HepG2 (cell line): ENCODE data around the gene FMNL2. TPM values are rescaled to one million over a fixed set of nuclear protein-coding genes. Genes with fewer than 3 reads are reported as not detected.

Experiments used
- CREB1 ChIP-seq, 2 experiments: fragments of 450-650 bp in 1 of 2; IDR thresholded peaks; 2 replicates each; pipeline ENCODE4 v1.6.1; 2016 to 2017; ENCODE audit warnings: control low read depth in 1 of 2, mild to moderate bottlenecking in 1 of 2, missing compliant biosample characterization in 1 of 2, missing genetic modification characterization in 1 of 2
- CREBL2 ChIP-seq: sonication (generic); formaldehyde crosslinking; IDR thresholded peaks from 2 replicates; pipeline ENCODE4 v1.8.1; 2023; ENCODE audit warnings: missing genetic modification reagents, mild to moderate bottlenecking, borderline replicate concordance
- CSRNP1 ChIP-seq: sonication (generic); formaldehyde crosslinking; IDR thresholded peaks from 2 replicates; pipeline ENCODE4 v1.8.1; 2023; ENCODE audit warnings: mild to moderate bottlenecking, missing genetic modification reagents
- EP300 ChIP-seq, 3 experiments: sonication (generic) in 1 of 3; formaldehyde crosslinking in 1 of 3; IDR thresholded peaks; 2 replicates each; pipeline versions ENCODE4 v1.5.1 to v1.6.1; 2011 to 2020; ENCODE audit warnings: low read depth in 2 of 3, low read length in 2 of 3, borderline replicate concordance in 1 of 3, improper control_type of control experiment in 1 of 3, mild to moderate bottlenecking in 1 of 3, missing genetic modification reagents in 1 of 3, moderate library complexity in 1 of 3
- ETV5 ChIP-seq: IDR thresholded peaks from 2 replicates; pipeline ENCODE4 v1.6.1; 2018; ENCODE audit warnings: missing biosample characterization, missing genetic modification reagents, inconsistent platforms, borderline replicate concordance
- FOXP4 ChIP-seq: sonication (generic); formaldehyde crosslinking; IDR thresholded peaks from 2 replicates; pipeline ENCODE4 v1.4.0; 2020; ENCODE audit warnings: missing genetic modification reagents
- GATA4 ChIP-seq: sonication (generic); IDR thresholded peaks from 2 replicates; pipeline ENCODE4 v1.6.1; 2016; ENCODE audit warnings: antibody characterized with exemption, low read depth, borderline replicate concordance
- GATAD2A ChIP-seq: IDR thresholded peaks from 2 replicates; pipeline ENCODE4 v1.6.1; 2016
- JUN ChIP-seq: sonication (generic); formaldehyde crosslinking; IDR thresholded peaks from 2 replicates; pipeline ENCODE4 v1.4.0; 2020; ENCODE audit warnings: mild to moderate bottlenecking, missing genetic modification reagents
- RXRB ChIP-seq: IDR thresholded peaks from 2 replicates; pipeline ENCODE4 v1.6.1; 2016; ENCODE audit warnings: borderline replicate concordance, missing genetic modification reagents, missing compliant biosample characterization
- SALL1 ChIP-seq: sonication (generic); formaldehyde crosslinking; IDR thresholded peaks from 2 replicates; pipeline ENCODE4 v1.8.0; 2022; ENCODE audit warnings: mild to moderate bottlenecking, missing genetic modification reagents
- SAP130 ChIP-seq: IDR thresholded peaks from 2 replicates; pipeline ENCODE4 v1.6.1; 2016; ENCODE audit warnings: low read depth
- SOX13 ChIP-seq, 3 experiments: fragments of 450-650 bp in 1 of 3; sonication (generic) in 1 of 3; formaldehyde crosslinking in 1 of 3; IDR thresholded peaks in 2 of 3; conservative IDR thresholded peaks in 1 of 3; 2 replicates each; pipeline versions ENCODE4 v1.5.0 to v1.6.1; 2016 to 2020; ENCODE audit warnings: antibody characterized with exemption in 1 of 3, mild to moderate bottlenecking in 1 of 3, missing compliant biosample characterization in 1 of 3, missing genetic modification reagents in 1 of 3, moderate library complexity in 1 of 3
- SOX5 ChIP-seq: IDR thresholded peaks from 2 replicates; pipeline ENCODE4 v1.6.1; 2016; ENCODE audit warnings: borderline replicate concordance
- SUZ12 ChIP-seq: fragments of 150-350 bp; IDR thresholded peaks from 2 replicates; pipeline ENCODE4 v1.6.1; 2014; ENCODE audit warnings: low read depth, low read length
- TCF7 ChIP-seq: sonication (generic); IDR thresholded peaks from 2 replicates; pipeline ENCODE4 v1.6.1; 2016; ENCODE audit warnings: antibody characterized with exemption, low read depth
- ZBTB21 ChIP-seq: sonication (generic); formaldehyde crosslinking; IDR thresholded peaks from 2 replicates; pipeline ENCODE4 v1.4.0; 2020; ENCODE audit warnings: missing genetic modification reagents
- ZNF34 ChIP-seq: sonication (generic); formaldehyde crosslinking; IDR thresholded peaks from 2 replicates; pipeline ENCODE4 v1.4.0; 2020; ENCODE audit warnings: mild to moderate bottlenecking, missing genetic modification reagents, borderline replicate concordance
- ZNF549 ChIP-seq: sonication (generic); formaldehyde crosslinking; IDR thresholded peaks from 2 replicates; pipeline ENCODE4 v1.5.0; 2020; ENCODE audit warnings: missing genetic modification reagents
- ZNF687 ChIP-seq: sonication (generic); formaldehyde crosslinking; IDR thresholded peaks from 2 replicates; pipeline ENCODE4 v1.5.1; 2020; ENCODE audit warnings: mild to moderate bottlenecking, missing genetic modification reagents, moderate library complexity
- ZNF749 ChIP-seq: sonication (generic); formaldehyde crosslinking; IDR thresholded peaks from 2 replicates; pipeline ENCODE4 v1.8.0; 2022; ENCODE audit warnings: mild to moderate bottlenecking, missing genetic modification reagents, moderate library complexity, borderline replicate concordance
- polyA plus RNA-seq, 8 experiments: library from polyadenylated mRNA; depleted of rRNA in 3 of 8; stranded (reverse) in 7 of 8; unstranded in 1 of 8; fragments of >200 nt; fragmentation: Illumina TruSeq in 4 of 8; extraction: Trizol in 4 of 8; gene quantifications; 2 replicates each; pipeline versions ENCODE4 v1.2.1 to v1.2.3, GENCODE V29; 2011 to 2016; ENCODE audit warnings: low read depth in 4 of 8, missing spikeins in 1 of 8, mixed read lengths in 1 of 8; ENCODE audit not compliant: insufficient read depth in 1 of 8
- total RNA-seq, 5 experiments: library from RNA; depleted of rRNA; stranded (reverse); fragments of >200 nt; fragmentation: Illumina TruSeq; extraction: Trizol; gene quantifications; 2 replicates each; pipeline ENCODE4 v1.2.3, GENCODE V29; 2016; ENCODE audit warnings: low read depth in 1 of 5

FMNL2 gene
- total and polyA plus RNA-seq, 2 of the 13 experiments (the other 11 are each of a cell fraction or from before 2014, with no cell fraction given), result 66.5 to 67.7 TPM

GRCh38 chr2:152415231-152415642, 80.3 kb downstream of the FMNL2 start (continued):
- no peak for TF ChIP-seq ZNF687
- TF ChIP-seq ZNF749 (CRISPR knock-in tag), result no peak
- TF ChIP-seq ZBTB21 (CRISPR knock-in tag), result peak; percentile 21; the same call in 1 of the 2 replicates
- TF ChIP-seq ETV5, result peak; percentile 22; the same call in 1 of the 2 replicates
- TF ChIP-seq GATA4, result peak; percentile 51; the same call in 1 of the 2 replicates
- peak; percentile 27; the same call in 1 of the 2 replicates for TF ChIP-seq TCF7
- peak; percentile 55 for TF ChIP-seq JUN (CRISPR knock-in tag)
- no peak for TF ChIP-seq ZNF34
- peak; percentile 59; the same call in 1 of the 2 replicates for TF ChIP-seq RXRB (CRISPR knock-in tag)
- TF ChIP-seq GATAD2A (CRISPR knock-in tag), result peak; percentile 68
- no peak for TF ChIP-seq CREBL2
- TF ChIP-seq SOX5, result peak; percentile 98
- TF ChIP-seq CSRNP1 (CRISPR knock-in tag), result 0 out of 2 replicates have a peak, but pooled peaks have one; percentile 31
- TF ChIP-seq SAP130 (CRISPR knock-in tag), result peak; percentile 57; the same call in 1 of the 2 replicates
- 0 out of 2 replicates have a peak, but pooled peaks have one; percentile 34 for TF ChIP-seq FOXP4 (CRISPR knock-in tag)
- TF ChIP-seq CREB1 (IDR thresholded peaks at IDR 0.05), result no peak
- peak; percentile 34; the same call in 1 of the 2 replicates for TF ChIP-seq CREB1 (CRISPR knock-in tag; IDR thresholded peaks at IDR 0.05)
- TF ChIP-seq SUZ12, result no peak
- TF ChIP-seq SALL1 (CRISPR knock-in tag), result peak; percentile 35; the same call in 1 of the 2 replicates
- TF ChIP-seq SOX13 (IDR thresholded peaks at IDR 0.05), result peak; percentile 79
- peak in 1 of 2 experiments; percentile 96; a peak in 2 of 4 replicates for TF ChIP-seq SOX13 (CRISPR knock-in tag; conservative IDR thresholded peaks at IDR 0.05 in 1 of 2, IDR thresholded peaks at IDR 0.05 in 1 of 2)
- TF ChIP-seq EP300 (IDR thresholded peaks at IDR 0.05; ENCODE audit: low read depth in 2 of 2, low read length in 2 of 2), result peak in 1 of 2 experiments; percentile 57; a peak in 1 of 4 replicates
- no peak for TF ChIP-seq EP300 (CRISPR knock-in tag; IDR thresholded peaks at IDR 0.05; ENCODE audit: borderline replicate concordance)
- no peak for TF ChIP-seq ZNF549 (CRISPR knock-in tag)
